H9 (cell line): ENCODE measurements around the gene CHD6. TPM values are rescaled to one million over a fixed set of nuclear protein-coding genes. Genes with fewer than 3 reads are reported as not detected.

Experiments
- DNase-seq: peaks from one replicate; pipeline ENCODE4 v3.0.0-alpha.2; 2017
- H2AFZ ChIP-seq: one replicate; pipeline ENCODE4 v1.6.1; 2013; ENCODE audit warnings: mild to moderate bottlenecking, low read length, control low read depth, moderate library complexity
- H2AK5ac ChIP-seq: 2 replicates; pipeline ENCODE4 v1.6.1; 2013; ENCODE audit warnings: low read length, control low read depth, mixed read lengths; ENCODE audit not compliant: insufficient read length
- H2BK120ac ChIP-seq: one replicate; pipeline ENCODE4 v1.6.1; 2013; ENCODE audit warnings: low read depth, mild to moderate bottlenecking, low read length, control low read depth, inconsistent platforms; ENCODE audit not compliant: poor library complexity, severe bottlenecking
- H2BK12ac ChIP-seq: 2 replicates; pipeline ENCODE4 v1.6.1; 2013; ENCODE audit warnings: low read length, control low read depth, mixed read lengths, low read depth; ENCODE audit not compliant: insufficient read length
- H2BK15ac ChIP-seq: 2 replicates; pipeline ENCODE4 v1.6.1; 2013; ENCODE audit warnings: low read depth, low read length, control low read depth
- H2BK20ac ChIP-seq: one replicate; pipeline ENCODE4 v1.6.1; 2013; ENCODE audit warnings: low read depth, mild to moderate bottlenecking, low read length, control low read depth, inconsistent platforms; ENCODE audit not compliant: poor library complexity, severe bottlenecking
- H2BK5ac ChIP-seq: 2 replicates; pipeline ENCODE4 v1.6.1; 2013; ENCODE audit warnings: low read length, control low read depth, mixed read lengths; ENCODE audit not compliant: insufficient read length
- H3K14ac ChIP-seq: 2 replicates; pipeline ENCODE4 v1.6.1; 2013; ENCODE audit warnings: low read length, control low read depth; ENCODE audit not compliant: insufficient read depth
- H3K18ac ChIP-seq: 2 replicates; pipeline ENCODE4 v1.6.1; 2013; ENCODE audit warnings: low read depth, mild to moderate bottlenecking, mixed read lengths, low read length, control low read depth; ENCODE audit not compliant: insufficient read length
- H3K23ac ChIP-seq: 2 replicates; pipeline ENCODE4 v1.6.1; 2013; ENCODE audit warnings: low read length, control low read depth, mixed read lengths, low read depth; ENCODE audit not compliant: insufficient read length
- H3K23me2 ChIP-seq: 2 replicates; pipeline ENCODE4 v1.6.1; 2013; ENCODE audit warnings: low read depth, mild to moderate bottlenecking, mixed read lengths, low read length, control low read depth; ENCODE audit not compliant: insufficient read length, poor library complexity, severe bottlenecking
- H3K27ac ChIP-seq: 2 replicates; pipeline ENCODE4 v1.5.1; 2013; ENCODE audit warnings: low read length, control low read depth, mixed read lengths, low read depth; ENCODE audit not compliant: insufficient read length
- H3K27me3 ChIP-seq: 2 replicates; pipeline ENCODE4 v1.6.1; 2013; ENCODE audit warnings: low read length, control low read depth, inconsistent platforms; ENCODE audit not compliant: insufficient read depth
- H3K4ac ChIP-seq: 2 replicates; pipeline ENCODE4 v1.6.1; 2013; ENCODE audit warnings: low read depth, mild to moderate bottlenecking, control low read depth, inconsistent platforms, low read length, moderate library complexity
- H3K4me1 ChIP-seq: 2 replicates; pipeline ENCODE4 v1.6.1; 2013; ENCODE audit warnings: low read length, control low read depth, inconsistent platforms; ENCODE audit not compliant: insufficient read depth
- H3K4me2 ChIP-seq: 2 replicates; pipeline ENCODE4 v1.6.1; 2013; ENCODE audit warnings: low read length, control low read depth, mixed read lengths; ENCODE audit not compliant: insufficient read length, insufficient read depth
- H3K56ac ChIP-seq: 2 replicates; pipeline ENCODE4 v1.6.1; 2013; ENCODE audit warnings: low read depth, mild to moderate bottlenecking, mixed read lengths, low read length, control low read depth; ENCODE audit not compliant: insufficient read length
- H3K79me1 ChIP-seq: 2 replicates; pipeline ENCODE4 v1.6.1; 2013; ENCODE audit warnings: low read depth, mild to moderate bottlenecking, moderate library complexity, low read length, control low read depth, inconsistent platforms; ENCODE audit not compliant: insufficient read depth, poor library complexity, severe bottlenecking
- H3K79me2 ChIP-seq: 2 replicates; pipeline ENCODE4 v1.6.1; 2013; ENCODE audit warnings: low read length, control low read depth, inconsistent platforms; ENCODE audit not compliant: insufficient read depth
- H3K9ac ChIP-seq: 2 replicates; pipeline ENCODE4 v1.6.1; 2013; ENCODE audit warnings: low read length, control low read depth, mixed read lengths; ENCODE audit not compliant: insufficient read length; ENCODE audit errors: extremely low read depth
- H3K9me3 ChIP-seq: one replicate; pipeline ENCODE4 v1.6.1; 2013; ENCODE audit warnings: low read depth, low read length, inconsistent platforms; ENCODE audit not compliant: control insufficient read depth
- H3T11ph ChIP-seq: one replicate; pipeline ENCODE4 v1.6.1; 2013; ENCODE audit warnings: mild to moderate bottlenecking, low read length, control low read depth, inconsistent platforms
- H4K20me1 ChIP-seq: one replicate; pipeline ENCODE4 v1.6.1; 2013; ENCODE audit not compliant: control insufficient read depth, insufficient read length, insufficient read depth
- H4K5ac ChIP-seq: 2 replicates; pipeline ENCODE4 v1.6.1; 2013; ENCODE audit warnings: low read depth, mild to moderate bottlenecking, mixed read lengths, low read length, control low read depth; ENCODE audit not compliant: insufficient read length
- H4K8ac ChIP-seq: replicated peaks from 2 replicates; pipeline ENCODE4 v1.6.1; 2013; ENCODE audit warnings: low read length, control low read depth, mixed read lengths, low read depth; ENCODE audit not compliant: insufficient read length
- H4K91ac ChIP-seq: 2 replicates; pipeline ENCODE4 v1.6.1; 2013; ENCODE audit warnings: low read depth, mild to moderate bottlenecking, moderate library complexity, mixed read lengths, low read length, control low read depth; ENCODE audit not compliant: insufficient read length
- H3K27ac Mint-ChIP-seq, 3 experiments: 2 replicates in 2 of 3; 3 replicates in 1 of 3; pipeline ENCODE4 v1.8.0; 2020 to 2021; ENCODE audit warnings: mixed read lengths in 3 of 3, mild to moderate bottlenecking in 1 of 3, moderate library complexity in 1 of 3
- H3K27me3 Mint-ChIP-seq: 2 replicates; pipeline ENCODE4 v1.8.0; 2021; ENCODE audit warnings: low read depth, mild to moderate bottlenecking, moderate library complexity, mixed read lengths
- H3K36me3 Mint-ChIP-seq, 3 experiments: 2 replicates in 2 of 3; 3 replicates in 1 of 3; pipeline ENCODE4 v1.8.0; 2020 to 2021; ENCODE audit warnings: low read depth in 3 of 3, mixed read lengths in 3 of 3; ENCODE audit not compliant: insufficient read depth in 1 of 3
- H3K4me1 Mint-ChIP-seq, 2 experiments: 2 replicates each; pipeline ENCODE4 v1.8.0; 2020; ENCODE audit warnings: mixed read lengths in 2 of 2
- H3K4me3 Mint-ChIP-seq, 2 experiments: 2 replicates in 1 of 2; 3 replicates in 1 of 2; pipeline ENCODE4 v1.8.0; 2020 to 2021; ENCODE audit warnings: mild to moderate bottlenecking in 2 of 2, mixed read lengths in 2 of 2, moderate library complexity in 1 of 2
- H3K9me3 Mint-ChIP-seq, 2 experiments: 2 replicates in 1 of 2; 3 replicates in 1 of 2; pipeline ENCODE4 v1.8.0; 2020; ENCODE audit warnings: mild to moderate bottlenecking in 2 of 2, mixed read lengths in 2 of 2, moderate library complexity in 1 of 2
- WGBS: extraction: QIAGEN DNeasy Blood & Tissue Kit; methylation state at CpG from one replicate; pipeline ENCODE4 v1.1.7; 2013; ENCODE audit warnings: missing lambda C conversion rate, low lambda C conversion rate, mixed read lengths; ENCODE audit not compliant: insufficient read length; ENCODE audit errors: extremely low coverage; 5-methylcytosine and 5-hydroxymethylcytosine counted together
- total RNA-seq: library from RNA; stranded (reverse); gene quantifications from 2 replicates; pipeline ENCODE4 v1.2.1, GENCODE V29; 2021
- TF ChIP-seq, protein P1 (sequence below): fragments of 200-600 bp; sonication (generic); conservative IDR thresholded peaks from 3 replicates; pipeline ENCODE4 v1.8.0; 2021; ENCODE audit warnings: antibody characterized with exemption, mild to moderate bottlenecking

CHD6 gene
- total RNA-seq, 1 experiment from 2014 or later, result 51.5 TPM

DNA sequence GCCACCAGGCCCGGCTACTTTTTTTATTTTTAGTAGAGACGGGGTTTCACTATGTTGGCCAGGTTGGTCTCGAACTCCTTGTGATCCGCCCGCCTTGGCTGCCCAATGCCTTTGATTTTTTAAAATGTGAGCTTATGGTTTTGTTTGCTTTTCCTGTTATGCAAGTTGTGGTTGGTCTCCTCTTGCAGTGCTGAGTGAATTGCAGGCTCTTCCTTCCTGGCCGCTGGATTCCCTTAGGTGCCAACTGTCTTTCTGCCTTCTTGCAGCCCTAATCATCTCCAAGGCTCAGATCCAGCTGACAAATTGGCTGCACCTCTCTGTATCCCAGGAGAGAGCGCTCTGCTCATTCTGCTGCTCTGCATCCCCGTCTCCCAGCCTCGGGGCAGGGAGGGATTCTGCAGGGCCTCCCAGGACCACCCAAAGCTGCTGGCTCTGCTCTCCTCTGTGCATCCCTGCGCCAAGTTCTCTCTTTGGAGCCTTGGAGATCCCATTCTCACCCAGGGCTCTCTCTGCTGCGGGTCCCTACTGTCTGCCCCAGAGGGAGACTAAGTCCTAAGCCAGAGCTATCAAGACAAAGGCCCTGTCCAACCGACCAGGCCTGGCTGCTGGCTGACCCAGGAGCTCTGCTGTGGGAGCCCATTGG is 237.5 kb downstream of the CHD6 start:
- H3K56ac ChIP-seq, result no peak overlapping the region
- H2BK5ac ChIP-seq, result no peak overlapping the region
- TF ChIP-seq, protein P1, sequence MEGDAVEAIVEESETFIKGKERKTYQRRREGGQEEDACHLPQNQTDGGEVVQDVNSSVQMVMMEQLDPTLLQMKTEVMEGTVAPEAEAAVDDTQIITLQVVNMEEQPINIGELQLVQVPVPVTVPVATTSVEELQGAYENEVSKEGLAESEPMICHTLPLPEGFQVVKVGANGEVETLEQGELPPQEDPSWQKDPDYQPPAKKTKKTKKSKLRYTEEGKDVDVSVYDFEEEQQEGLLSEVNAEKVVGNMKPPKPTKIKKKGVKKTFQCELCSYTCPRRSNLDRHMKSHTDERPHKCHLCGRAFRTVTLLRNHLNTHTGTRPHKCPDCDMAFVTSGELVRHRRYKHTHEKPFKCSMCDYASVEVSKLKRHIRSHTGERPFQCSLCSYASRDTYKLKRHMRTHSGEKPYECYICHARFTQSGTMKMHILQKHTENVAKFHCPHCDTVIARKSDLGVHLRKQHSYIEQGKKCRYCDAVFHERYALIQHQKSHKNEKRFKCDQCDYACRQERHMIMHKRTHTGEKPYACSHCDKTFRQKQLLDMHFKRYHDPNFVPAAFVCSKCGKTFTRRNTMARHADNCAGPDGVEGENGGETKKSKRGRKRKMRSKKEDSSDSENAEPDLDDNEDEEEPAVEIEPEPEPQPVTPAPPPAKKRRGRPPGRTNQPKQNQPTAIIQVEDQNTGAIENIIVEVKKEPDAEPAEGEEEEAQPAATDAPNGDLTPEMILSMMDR, result no peak
- no peaks in the 10 kb centered on the region for H3K36me3 Mint-ChIP-seq
- no peak overlapping the region for H2AK5ac ChIP-seq
- H3K23ac ChIP-seq, result no peak overlapping the region
- no peak overlapping the region for H3K27ac ChIP-seq
- no peak overlapping the region for H2AFZ ChIP-seq
- no peak overlapping the region for H4K5ac ChIP-seq
- no peaks in the 10 kb centered on the region for H3K27me3 ChIP-seq
- H4K20me1 ChIP-seq, result no peaks in the 10 kb centered on the region
- H3K9me3 ChIP-seq, result no peaks in the 10 kb centered on the region
- H3K79me1 ChIP-seq, result no peaks in the 10 kb centered on the region
- H2BK15ac ChIP-seq, result no peak overlapping the region
- H3K9me3 Mint-ChIP-seq, result no peaks in the 10 kb centered on the region
- H3T11ph ChIP-seq, result no peak overlapping the region
- peaks cover 5 to 16% of the 10 kb centered on the region in 2 experiments for H3K4me1 Mint-ChIP-seq
- no peak overlapping the region for H3K4me3 Mint-ChIP-seq
- no peak overlapping the region for H4K91ac ChIP-seq
- no peak overlapping the region for H3K9ac ChIP-seq
- H3K4me2 ChIP-seq, result no peak overlapping the region
- H2BK20ac ChIP-seq, result no peak overlapping the region
- WGBS, result no CpG with 5 or more reads among the region's 12 CpGs
- no peak overlapping the region; the same call in 1 of the 2 replicates for H3K14ac ChIP-seq
- no peak overlapping the region for H2BK120ac ChIP-seq
- H3K4ac ChIP-seq, result no peak overlapping the region
- H3K27me3 Mint-ChIP-seq, result peaks cover 10% of the 10 kb centered on the region
- no peak overlapping the region for H3K27ac Mint-ChIP-seq
- H2BK12ac ChIP-seq, result no peak overlapping the region
- H3K18ac ChIP-seq, result no peak overlapping the region
- no peaks in the 10 kb centered on the region for H3K79me2 ChIP-seq
- H3K23me2 ChIP-seq, result no peaks in the 10 kb centered on the region
- H4K8ac ChIP-seq, result no peak overlapping the region
- no peaks in the 10 kb centered on the region for H3K4me1 ChIP-seq
- DNase-seq, result no peak
